ENCODE data around the gene PTPRS.

- TF ChIP-seq POLR2AphosphoS5 (IDR thresholded peaks at IDR 0.05; ENCODE audit: borderline replicate concordance, low read depth, low read length), result no peak
- TF ChIP-seq EZH2 (IDR thresholded peaks at IDR 0.05), result no peak
These were observed 4.2 kb downstream of the PTPRS start for GRCh38 chr19:5336195-5336965.

Data from SK-N-MC (cell line).